HepG2 (cell line): ENCODE measurements around the gene UST.

Source experiments
- CBX2 ChIP-seq, 2 experiments: fragments of 200-600 bp in 1 of 2; sonication (generic); formaldehyde crosslinking in 1 of 2; IDR thresholded peaks; 2 replicates each; pipeline versions ENCODE4 v1.7.0 to v1.8.1; 2018 to 2022; ENCODE audit warnings: low read depth in 2 of 2, low read length in 1 of 2, mild to moderate bottlenecking in 1 of 2, missing genetic modification reagents in 1 of 2
- PHF20 ChIP-seq: sonication (generic); formaldehyde crosslinking; IDR thresholded peaks from 2 replicates; pipeline ENCODE4 v1.5.0; 2020; ENCODE audit warnings: mild to moderate bottlenecking, missing genetic modification reagents
- POLR2A ChIP-seq, 2 experiments: IDR thresholded peaks; 2 replicates each; pipeline ENCODE4 v1.6.1; 2011; ENCODE audit warnings: low read depth in 2 of 2, low read length in 2 of 2, mild to moderate bottlenecking in 1 of 2, moderate library complexity in 1 of 2; ENCODE audit not compliant: insufficient read depth in 1 of 2
- POLR2AphosphoS5 ChIP-seq: IDR thresholded peaks from 2 replicates; pipeline ENCODE4 v1.6.1; 2012; ENCODE audit warnings: low read depth, low read length
- RFX5 ChIP-seq: IDR thresholded peaks from 2 replicates; pipeline ENCODE4 v1.6.1; 2011; ENCODE audit warnings: low read depth, low read length, improper control_type of control experiment
- TBX2 ChIP-seq: sonication (generic); formaldehyde crosslinking; IDR thresholded peaks from 2 replicates; pipeline ENCODE4 v1.5.0; 2020; ENCODE audit warnings: missing genetic modification reagents, mild to moderate bottlenecking, borderline replicate concordance
- TF ChIP-seq, protein P1 (sequence below): IDR thresholded peaks from 2 replicates; pipeline ENCODE4 v1.6.1; 2016; ENCODE audit warnings: mild to moderate bottlenecking, missing biosample characterization, missing genetic modification reagents
- TF ChIP-seq, protein P2 (sequence below): sonication (generic); formaldehyde crosslinking; IDR thresholded peaks from 2 replicates; pipeline ENCODE4 v1.5.0; 2020; ENCODE audit warnings: mild to moderate bottlenecking, missing genetic modification reagents, moderate library complexity
- TF ChIP-seq, protein P3 (sequence below): sonication (generic); formaldehyde crosslinking; IDR thresholded peaks from 2 replicates; pipeline ENCODE4 v1.5.1; 2020; ENCODE audit warnings: missing genetic modification reagents, mild to moderate bottlenecking, borderline replicate concordance
- TF ChIP-seq, protein P4 (sequence below): sonication (generic); formaldehyde crosslinking; IDR thresholded peaks from 2 replicates; pipeline ENCODE4 v1.4.0; 2020; ENCODE audit warnings: missing genetic modification reagents

DNA sequence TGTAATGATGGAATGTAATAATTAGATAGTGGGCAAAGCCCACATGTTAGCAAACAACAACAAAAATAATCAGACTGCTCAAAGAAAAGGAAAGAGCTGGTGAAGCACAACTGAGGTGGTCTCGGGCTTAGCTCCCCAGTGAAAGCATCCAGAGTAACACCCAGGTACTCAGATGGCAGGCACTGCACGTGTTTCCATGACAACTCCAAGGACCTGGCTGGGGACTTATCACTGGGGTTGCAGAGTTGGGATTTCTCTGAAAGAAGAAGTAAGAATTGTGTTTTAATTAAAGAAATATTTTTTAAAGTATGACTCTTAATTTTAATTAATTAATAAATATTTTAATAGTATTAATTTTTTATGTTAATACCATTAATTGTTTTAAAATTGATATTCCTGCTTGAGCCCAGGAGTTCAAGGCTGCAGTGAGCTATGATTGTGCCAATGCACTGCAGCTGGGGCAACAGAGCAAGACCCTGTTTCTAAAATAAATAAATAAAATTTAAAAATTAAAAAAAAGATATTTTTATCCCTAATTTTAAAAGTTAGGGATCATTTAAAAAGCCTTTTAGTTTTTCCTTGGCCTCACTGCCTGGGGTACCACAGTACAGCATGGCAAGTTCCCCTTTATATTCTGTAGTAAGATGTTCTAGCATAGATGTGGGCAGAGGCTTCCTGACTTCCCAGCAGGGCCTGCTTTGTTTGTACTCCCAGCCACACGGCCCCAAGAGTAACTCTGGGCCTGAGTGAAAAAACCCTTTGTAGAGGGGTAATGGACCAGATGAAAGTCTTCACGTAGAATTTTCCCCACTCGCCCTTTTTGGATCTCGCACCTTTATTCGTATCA, 42.2 kb upstream of the UST start:
- TF ChIP-seq, protein P1, sequence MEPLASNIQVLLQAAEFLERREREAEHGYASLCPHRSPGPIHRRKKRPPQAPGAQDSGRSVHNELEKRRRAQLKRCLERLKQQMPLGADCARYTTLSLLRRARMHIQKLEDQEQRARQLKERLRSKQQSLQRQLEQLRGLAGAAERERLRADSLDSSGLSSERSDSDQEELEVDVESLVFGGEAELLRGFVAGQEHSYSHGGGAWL (CRISPR knock-in tag): no peak
- TF ChIP-seq CBX2 (IDR thresholded peaks at IDR 0.05; ENCODE audit: low read depth, low read length): no peak
- no peak for TF ChIP-seq CBX2 (CRISPR knock-in tag; IDR thresholded peaks at IDR 0.05; ENCODE audit: low read depth)
- TF ChIP-seq, protein P2, sequence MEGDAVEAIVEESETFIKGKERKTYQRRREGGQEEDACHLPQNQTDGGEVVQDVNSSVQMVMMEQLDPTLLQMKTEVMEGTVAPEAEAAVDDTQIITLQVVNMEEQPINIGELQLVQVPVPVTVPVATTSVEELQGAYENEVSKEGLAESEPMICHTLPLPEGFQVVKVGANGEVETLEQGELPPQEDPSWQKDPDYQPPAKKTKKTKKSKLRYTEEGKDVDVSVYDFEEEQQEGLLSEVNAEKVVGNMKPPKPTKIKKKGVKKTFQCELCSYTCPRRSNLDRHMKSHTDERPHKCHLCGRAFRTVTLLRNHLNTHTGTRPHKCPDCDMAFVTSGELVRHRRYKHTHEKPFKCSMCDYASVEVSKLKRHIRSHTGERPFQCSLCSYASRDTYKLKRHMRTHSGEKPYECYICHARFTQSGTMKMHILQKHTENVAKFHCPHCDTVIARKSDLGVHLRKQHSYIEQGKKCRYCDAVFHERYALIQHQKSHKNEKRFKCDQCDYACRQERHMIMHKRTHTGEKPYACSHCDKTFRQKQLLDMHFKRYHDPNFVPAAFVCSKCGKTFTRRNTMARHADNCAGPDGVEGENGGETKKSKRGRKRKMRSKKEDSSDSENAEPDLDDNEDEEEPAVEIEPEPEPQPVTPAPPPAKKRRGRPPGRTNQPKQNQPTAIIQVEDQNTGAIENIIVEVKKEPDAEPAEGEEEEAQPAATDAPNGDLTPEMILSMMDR (CRISPR knock-in tag): no peak
- TF ChIP-seq, protein P3, sequence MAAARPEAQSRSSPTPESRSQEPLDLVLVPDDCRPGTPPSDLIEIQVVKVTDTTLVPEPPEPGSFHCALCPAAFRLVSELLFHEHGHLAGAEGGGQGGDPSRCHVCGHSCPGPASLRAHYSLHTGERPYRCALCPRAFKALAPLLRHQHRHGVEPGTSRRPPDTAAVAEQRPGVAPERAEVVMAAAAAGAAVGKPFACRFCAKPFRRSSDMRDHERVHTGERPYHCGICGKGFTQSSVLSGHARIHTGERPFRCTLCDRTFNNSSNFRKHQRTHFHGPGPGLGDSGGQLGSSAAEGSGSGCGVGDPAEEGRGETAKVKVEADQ (CRISPR knock-in tag): no peak
- no peak for TF ChIP-seq POLR2A (IDR thresholded peaks at IDR 0.05; ENCODE audit: insufficient read depth in 1 of 2, low read depth in 2 of 2, low read length in 2 of 2)
- TF ChIP-seq POLR2AphosphoS5: no peak
- TF ChIP-seq RFX5: no peak
- TF ChIP-seq PHF20 (CRISPR knock-in tag): no peak
- no peak for TF ChIP-seq TBX2
- TF ChIP-seq, protein P4, sequence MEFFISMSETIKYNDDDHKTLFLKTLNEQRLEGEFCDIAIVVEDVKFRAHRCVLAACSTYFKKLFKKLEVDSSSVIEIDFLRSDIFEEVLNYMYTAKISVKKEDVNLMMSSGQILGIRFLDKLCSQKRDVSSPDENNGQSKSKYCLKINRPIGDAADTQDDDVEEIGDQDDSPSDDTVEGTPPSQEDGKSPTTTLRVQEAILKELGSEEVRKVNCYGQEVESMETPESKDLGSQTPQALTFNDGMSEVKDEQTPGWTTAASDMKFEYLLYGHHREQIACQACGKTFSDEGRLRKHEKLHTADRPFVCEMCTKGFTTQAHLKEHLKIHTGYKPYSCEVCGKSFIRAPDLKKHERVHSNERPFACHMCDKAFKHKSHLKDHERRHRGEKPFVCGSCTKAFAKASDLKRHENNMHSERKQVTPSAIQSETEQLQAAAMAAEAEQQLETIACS (CRISPR knock-in tag): no peak
